Ishikawa (cell line): ENCODE results near the gene FBXW8.

Experiments used
- CEBPB ChIP-seq: IDR thresholded peaks from 2 replicates; pipeline ENCODE4 v1.6.1; 2012
- CREB1 ChIP-seq: IDR thresholded peaks from 2 replicates; pipeline ENCODE4 v1.6.1; 2012; ENCODE audit warnings: low read depth
- EGR1 ChIP-seq: IDR thresholded peaks from 2 replicates; pipeline ENCODE4 v1.6.1; 2012
- EP300 ChIP-seq: IDR thresholded peaks from 2 replicates; pipeline ENCODE4 v1.6.1; 2012; ENCODE audit warnings: borderline replicate concordance
- FOXM1 ChIP-seq: IDR thresholded peaks from 2 replicates; pipeline ENCODE4 v1.6.1; 2012; ENCODE audit warnings: low read depth, borderline replicate concordance
- NFIC ChIP-seq: IDR thresholded peaks from 2 replicates; pipeline ENCODE4 v1.6.1; 2012
- RAD21 ChIP-seq: IDR thresholded peaks from 2 replicates; pipeline ENCODE4 v1.6.1; 2012; ENCODE audit warnings: low read depth
- TAF1 ChIP-seq: IDR thresholded peaks from 2 replicates; pipeline ENCODE4 v1.6.1; 2012; ENCODE audit warnings: low read depth, mild to moderate bottlenecking
- TCF12 ChIP-seq: IDR thresholded peaks from 2 replicates; pipeline ENCODE4 v1.6.1; 2012; ENCODE audit warnings: low read depth
- TEAD4 ChIP-seq: IDR thresholded peaks from 2 replicates; pipeline ENCODE4 v1.6.1; 2012
- YY1 ChIP-seq: IDR thresholded peaks from 2 replicates; pipeline ENCODE4 v1.6.1; 2012; ENCODE audit warnings: low read depth
- ZBTB7A ChIP-seq: IDR thresholded peaks from 2 replicates; pipeline ENCODE4 v1.6.1; 2012; ENCODE audit warnings: low read depth
- TF ChIP-seq, protein P1 (sequence below): IDR thresholded peaks from 2 replicates; pipeline ENCODE4 v1.6.1; 2012
- TF ChIP-seq, protein P2 (sequence below): IDR thresholded peaks from 2 replicates; pipeline ENCODE4 v1.6.1; 2012
- TF ChIP-seq, protein P3 (sequence below): IDR thresholded peaks from 2 replicates; pipeline ENCODE4 v1.6.1; 2012; ENCODE audit warnings: low read depth, mild to moderate bottlenecking

Gene FBXW8

GRCh38 chr12:117063162-117063911 is 152.6 kb downstream of the FBXW8 start:
- no peak for TF ChIP-seq EGR1
- TF ChIP-seq TEAD4 = no peak
- no peak for TF ChIP-seq CEBPB
- TF ChIP-seq, protein P1, sequence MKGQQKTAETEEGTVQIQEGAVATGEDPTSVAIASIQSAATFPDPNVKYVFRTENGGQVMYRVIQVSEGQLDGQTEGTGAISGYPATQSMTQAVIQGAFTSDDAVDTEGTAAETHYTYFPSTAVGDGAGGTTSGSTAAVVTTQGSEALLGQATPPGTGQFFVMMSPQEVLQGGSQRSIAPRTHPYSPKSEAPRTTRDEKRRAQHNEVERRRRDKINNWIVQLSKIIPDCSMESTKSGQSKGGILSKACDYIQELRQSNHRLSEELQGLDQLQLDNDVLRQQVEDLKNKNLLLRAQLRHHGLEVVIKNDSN = no peak
- TF ChIP-seq ZBTB7A = no peak
- TF ChIP-seq RAD21 = no peak
- no peak for TF ChIP-seq YY1
- no peak for TF ChIP-seq NFIC
- TF ChIP-seq, protein P2, sequence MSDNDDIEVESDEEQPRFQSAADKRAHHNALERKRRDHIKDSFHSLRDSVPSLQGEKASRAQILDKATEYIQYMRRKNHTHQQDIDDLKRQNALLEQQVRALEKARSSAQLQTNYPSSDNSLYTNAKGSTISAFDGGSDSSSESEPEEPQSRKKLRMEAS = no peak
- no peak for TF ChIP-seq EP300
- TF ChIP-seq, protein P3, sequence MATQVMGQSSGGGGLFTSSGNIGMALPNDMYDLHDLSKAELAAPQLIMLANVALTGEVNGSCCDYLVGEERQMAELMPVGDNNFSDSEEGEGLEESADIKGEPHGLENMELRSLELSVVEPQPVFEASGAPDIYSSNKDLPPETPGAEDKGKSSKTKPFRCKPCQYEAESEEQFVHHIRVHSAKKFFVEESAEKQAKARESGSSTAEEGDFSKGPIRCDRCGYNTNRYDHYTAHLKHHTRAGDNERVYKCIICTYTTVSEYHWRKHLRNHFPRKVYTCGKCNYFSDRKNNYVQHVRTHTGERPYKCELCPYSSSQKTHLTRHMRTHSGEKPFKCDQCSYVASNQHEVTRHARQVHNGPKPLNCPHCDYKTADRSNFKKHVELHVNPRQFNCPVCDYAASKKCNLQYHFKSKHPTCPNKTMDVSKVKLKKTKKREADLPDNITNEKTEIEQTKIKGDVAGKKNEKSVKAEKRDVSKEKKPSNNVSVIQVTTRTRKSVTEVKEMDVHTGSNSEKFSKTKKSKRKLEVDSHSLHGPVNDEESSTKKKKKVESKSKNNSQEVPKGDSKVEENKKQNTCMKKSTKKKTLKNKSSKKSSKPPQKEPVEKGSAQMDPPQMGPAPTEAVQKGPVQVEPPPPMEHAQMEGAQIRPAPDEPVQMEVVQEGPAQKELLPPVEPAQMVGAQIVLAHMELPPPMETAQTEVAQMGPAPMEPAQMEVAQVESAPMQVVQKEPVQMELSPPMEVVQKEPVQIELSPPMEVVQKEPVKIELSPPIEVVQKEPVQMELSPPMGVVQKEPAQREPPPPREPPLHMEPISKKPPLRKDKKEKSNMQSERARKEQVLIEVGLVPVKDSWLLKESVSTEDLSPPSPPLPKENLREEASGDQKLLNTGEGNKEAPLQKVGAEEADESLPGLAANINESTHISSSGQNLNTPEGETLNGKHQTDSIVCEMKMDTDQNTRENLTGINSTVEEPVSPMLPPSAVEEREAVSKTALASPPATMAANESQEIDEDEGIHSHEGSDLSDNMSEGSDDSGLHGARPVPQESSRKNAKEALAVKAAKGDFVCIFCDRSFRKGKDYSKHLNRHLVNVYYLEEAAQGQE = no peak
- TF ChIP-seq CREB1 = no peak
- no peak for TF ChIP-seq TCF12
- no peak for TF ChIP-seq TAF1
- no peak for TF ChIP-seq FOXM1

GRCh38 chr12:117064049-117064448 is 153.3 kb downstream of the FBXW8 start:
- TF ChIP-seq FOXM1 = no peak
- TF ChIP-seq CEBPB = no peak
- TF ChIP-seq, protein P3 = no peak
- no peak for TF ChIP-seq NFIC
- TF ChIP-seq RAD21 = no peak
- no peak for TF ChIP-seq CREB1
- no peak for TF ChIP-seq EP300
- TF ChIP-seq ZBTB7A = no peak
- no peak for TF ChIP-seq TAF1
- TF ChIP-seq, protein P2 = no peak

DNA sequence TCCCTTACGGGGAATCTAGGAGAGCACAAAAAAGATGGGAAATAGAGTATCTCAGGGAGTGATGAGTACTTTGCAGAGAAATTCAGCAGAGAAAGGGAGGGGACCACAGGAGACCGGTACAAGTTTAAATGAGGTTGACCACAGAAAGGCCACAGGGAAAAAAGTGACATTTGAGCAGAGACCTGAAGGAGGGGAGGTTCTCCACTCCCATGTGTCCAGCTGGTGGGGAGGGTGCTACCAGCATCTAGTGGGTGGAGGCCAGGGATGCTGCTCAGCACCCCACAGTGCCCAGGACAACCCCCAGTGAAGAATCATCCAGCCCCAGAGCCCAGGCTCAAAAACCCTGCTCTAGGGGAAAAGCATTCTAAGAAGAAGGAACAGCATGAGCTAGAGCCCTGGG is 153.8 kb downstream of the FBXW8 start:
- TF ChIP-seq FOXM1 (no peak), ZBTB7A (no peak), EP300 (no peak), RAD21 (no peak), TAF1 (no peak), YY1 (no peak), TEAD4 (no peak), CEBPB (no peak), EGR1 (no peak), CREB1 (no peak), NFIC (no peak), TCF12 (no peak)
- TF ChIP-seq, protein P1 = no peak
- TF ChIP-seq, protein P3 = no peak
- TF ChIP-seq, protein P2 = no peak

- TF ChIP-seq, protein P2 = no peak
- TF ChIP-seq YY1 (no peak), EGR1 (no peak), CEBPB (no peak), FOXM1 (no peak), ZBTB7A (no peak), TAF1 (no peak), TEAD4 (no peak), CREB1 (no peak), EP300 (no peak), RAD21 (no peak), NFIC (no peak), TCF12 (no peak)
- TF ChIP-seq, protein P1 = no peak
- TF ChIP-seq, protein P3 = no peak
Measured at GRCh38 chr12:117067016-117067415, 156.3 kb downstream of the FBXW8 start.
